Pancreas (tissue), 10 donors: Measurements from ENCODE around the gene ATL1. TPM values are rescaled to one million over a fixed set of nuclear protein-coding genes. Genes with fewer than 3 reads are reported as not detected.
"Not testable (repeated sequence)": the region's sequence is repeated elsewhere in the genome, so short reads cannot be mapped to it uniquely, and the experiment has no call there.

ENCODE experiments used
- ATAC-seq, 4 donors: fragments of 200-7000 bp; cut with Tn5 transposase; one replicate each; pipeline versions ENCODE4 v1.8.0 to v1.9.1; 2020; ENCODE audit warnings: mild to moderate bottlenecking in 4 of 4, moderate library complexity in 4 of 4
- DNase-seq, 6 donors: peaks; one replicate each; pipeline ENCODE4 v3.0.0-alpha.2; 2020
- FAIRE-seq: peaks from 2 replicates; lab custom pipeline; 2012; peaks lifted over from hg19 to GRCh38; lab: Jason Lieb, UNC
- H3K27ac ChIP-seq, 4 donors: fragments of 200-600 bp; sonication (generic); 1 replicate in 3 of 4; 2 replicates in 1 of 4; pipeline versions ENCODE4 v1.5.0 to v1.8.0; 2020
- H3K27me3 ChIP-seq, 4 donors: fragments of 200-600 bp; one replicate each; pipeline ENCODE4 v1.8.0; 2021
- H3K36me3 ChIP-seq, 3 donors: fragments of 200-600 bp; sonication (generic) in 1 of 3; one replicate each; pipeline versions ENCODE4 v1.5.0 to v1.8.0; 2020 to 2021
- H3K4me1 ChIP-seq, 3 donors: fragments of 200-600 bp; one replicate each; pipeline ENCODE4 v1.8.0; 2021
- H3K4me3 ChIP-seq, 4 donors: fragments of 200-600 bp; sonication (generic) in 2 of 4; one replicate each; pipeline versions ENCODE4 v1.5.0 to v1.8.0; 2020 to 2021
- H3K9me3 ChIP-seq, 4 donors: fragments of 200-600 bp; one replicate each; pipeline ENCODE4 v1.8.0; 2021
- whole genome bisulfite sequencing, 2 donors: extraction: QIAGEN DNeasy Blood & Tissue Kit; methylation state at CpG; one replicate each; pipeline ENCODE4 v1.1.7; 2013; 5-methylcytosine and 5-hydroxymethylcytosine counted together
- intact Hi-C, 3 donors: fragments of 100-400 bp; cut with DNase I; formaldehyde crosslinking; loops; one replicate each; pipeline versions ENCODE4 v1.11.1 to v1.14.2; 2022
- polyA plus RNA-seq, 2 donors: library from polyadenylated mRNA; stranded (reverse); fragments of 200-250 nt; gene quantifications; one replicate each; pipeline ENCODE4 v1.2.3, GENCODE V29; 2013
- total RNA-seq, 6 donors: library from RNA; stranded (reverse); fragmentation: NEBNext Ultra II Directional in 4 of 6; extraction: Animal tissue kit (Norgen Biotek cat#: 25700) in 4 of 6; gene quantifications; one replicate each; pipeline versions ENCODE4 v1.2.1 to v1.2.4, GENCODE V29; 2021 to 2023
- TF ChIP-seq, protein P1 (sequence below), 4 donors: fragments of 200-600 bp; sonication (generic) in 3 of 4; IDR thresholded peaks; one replicate each; pipeline versions ENCODE4 v1.5.0 to v1.8.0; 2021; ENCODE audit warnings: antibody characterized with exemption in 4 of 4
- donor health status: healthy with polysubstance abuse.
- donor health status: DM: no; HTN: no; CAD: no; lungs with moderate emphysema.
- donor health status: DM: no; HTN: no; CAD: no.
- donor health status: control.
- donor health status: control.
- donor health status: Bipolar disorder and iron deficiency.
- donor health status: DM: yes; HTN: yes; CAD: no.
- donor health status: DM: no; HTN: no; CAD: no.
- donor health status: DM: no; HTN: no; CAD: no.
- donor health status: DM: yes; HTN: yes; CAD: no.

Gene ATL1
- total and polyA plus RNA-seq, 8 donors: 1.3 to 6.1 (median 3.2) TPM

DNA sequence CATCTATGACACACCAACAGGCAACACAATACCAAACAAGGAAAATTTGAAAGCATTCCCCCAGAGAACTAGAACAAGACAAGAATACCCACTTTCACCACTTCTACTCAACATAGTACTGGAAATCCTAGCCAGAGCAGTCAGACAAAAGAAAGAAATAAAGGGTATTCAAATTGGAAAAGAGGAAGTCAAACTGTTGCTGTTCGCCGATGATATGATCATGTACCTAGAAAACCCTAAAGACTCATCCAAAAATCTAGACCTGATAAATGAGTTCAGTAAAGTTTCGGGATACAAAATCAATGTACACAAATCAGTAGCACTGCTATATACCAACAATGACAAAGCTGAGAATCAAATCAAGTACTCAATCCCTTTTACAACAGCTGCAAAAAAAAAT, 8.1 kb upstream of the ATL1 start:
- ATAC-seq (no peak), FAIRE-seq (no peak), DNase-seq (no peak)
- Histone ChIP-seq H3K4me1 (no peaks in the 10 kb centered on the region), H3K27me3 (no peaks in the 10 kb centered on the region), H3K9me3 (no peaks in the 10 kb centered on the region), H3K4me3 (no peak overlapping the region), H3K36me3 (no peaks in the 10 kb centered on the region), H3K27ac (no peak overlapping the region)
- 92 to 95% methylated on average over 3 of the region's 3 CpGs for WGBS, 2 donors
- intact Hi-C loops: no loop called here
- TF ChIP-seq, protein P1, sequence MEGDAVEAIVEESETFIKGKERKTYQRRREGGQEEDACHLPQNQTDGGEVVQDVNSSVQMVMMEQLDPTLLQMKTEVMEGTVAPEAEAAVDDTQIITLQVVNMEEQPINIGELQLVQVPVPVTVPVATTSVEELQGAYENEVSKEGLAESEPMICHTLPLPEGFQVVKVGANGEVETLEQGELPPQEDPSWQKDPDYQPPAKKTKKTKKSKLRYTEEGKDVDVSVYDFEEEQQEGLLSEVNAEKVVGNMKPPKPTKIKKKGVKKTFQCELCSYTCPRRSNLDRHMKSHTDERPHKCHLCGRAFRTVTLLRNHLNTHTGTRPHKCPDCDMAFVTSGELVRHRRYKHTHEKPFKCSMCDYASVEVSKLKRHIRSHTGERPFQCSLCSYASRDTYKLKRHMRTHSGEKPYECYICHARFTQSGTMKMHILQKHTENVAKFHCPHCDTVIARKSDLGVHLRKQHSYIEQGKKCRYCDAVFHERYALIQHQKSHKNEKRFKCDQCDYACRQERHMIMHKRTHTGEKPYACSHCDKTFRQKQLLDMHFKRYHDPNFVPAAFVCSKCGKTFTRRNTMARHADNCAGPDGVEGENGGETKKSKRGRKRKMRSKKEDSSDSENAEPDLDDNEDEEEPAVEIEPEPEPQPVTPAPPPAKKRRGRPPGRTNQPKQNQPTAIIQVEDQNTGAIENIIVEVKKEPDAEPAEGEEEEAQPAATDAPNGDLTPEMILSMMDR (IDR thresholded peaks at IDR 0.05): no peak

DNA sequence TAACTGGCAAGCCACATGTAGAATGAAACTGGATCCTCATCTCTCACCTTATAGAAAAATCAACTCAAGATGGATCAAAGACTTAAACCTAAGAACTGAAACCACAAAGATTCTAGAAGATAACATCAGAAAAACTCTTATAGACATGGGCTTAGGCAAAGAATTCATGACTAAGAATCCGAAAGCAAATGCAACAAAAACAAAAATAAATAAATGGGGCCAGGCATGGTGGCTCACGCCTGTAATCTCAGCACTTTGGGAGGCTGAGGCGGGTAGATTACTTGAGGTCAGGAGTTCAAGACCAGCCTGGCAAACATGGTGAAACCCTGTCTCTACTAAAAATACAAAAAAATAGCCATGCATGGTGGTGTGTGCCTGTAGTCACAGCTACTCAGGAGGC, 7.1 kb upstream of the ATL1 start:
- 82 to 95% methylated on average over 3 of the region's 3 CpGs for WGBS, 2 donors
- FAIRE-seq, H3K4me3 ChIP-seq, DNase-seq, H3K27ac ChIP-seq, H3K27me3 ChIP-seq, ATAC-seq, intact Hi-C loops, H3K4me1 ChIP-seq, H3K9me3 ChIP-seq, H3K36me3 ChIP-seq: not testable (repeated sequence)

GRCh38 chr14:50560931-50561285, 963 bp downstream of the ATL1 start:
- no peak for FAIRE-seq
- peak; percentile 79 to 88 (median 83) for ATAC-seq
- H3K4me3 ChIP-seq: peak overlapping the region; percentile 60 to 71 (median 65)

DNA sequence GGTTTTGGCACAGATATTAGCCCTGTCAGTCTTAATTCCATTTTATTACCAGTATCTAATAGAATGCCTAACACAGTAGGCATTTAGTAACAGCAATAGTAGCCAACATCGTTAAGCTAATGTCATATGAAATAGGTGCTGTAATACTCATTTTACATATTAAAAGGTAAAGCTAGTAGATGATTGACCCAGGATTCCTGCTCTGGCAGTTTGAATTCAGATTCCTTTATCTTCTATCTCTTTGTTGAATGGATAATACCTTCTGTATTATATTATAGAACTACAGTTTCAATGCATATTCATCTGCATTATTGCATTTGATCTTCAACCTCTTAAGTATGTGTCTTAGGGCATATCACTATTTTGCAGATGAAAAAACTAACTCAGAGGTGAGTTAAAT, 2.9 kb downstream of the ATL1 start:
- no peak for DNase-seq
- Histone ChIP-seq H3K4me1 (no peaks in the 10 kb centered on the region), H3K27me3 (no peaks in the 10 kb centered on the region), H3K27ac (no peak overlapping the region), H3K9me3 (no peaks in the 10 kb centered on the region), H3K4me3 (no peak overlapping the region), H3K36me3 (no peaks in the 10 kb centered on the region)
- intact Hi-C loops: no loop called here
- TF ChIP-seq, protein P1 (IDR thresholded peaks at IDR 0.05): no peak
- WGBS, 2 donors: 64 to 65% methylated on average over 1 of the region's 1 CpG
- FAIRE-seq: no peak
- no peak for ATAC-seq

More at GRCh38 chr14:50560931-50561285, 963 bp downstream of the ATL1 start:
- Histone ChIP-seq H3K27me3 (no peaks in the 10 kb centered on the region), H3K27ac (peak overlapping the region; percentile 49 to 93 (median 78)), H3K4me1 (no peaks in the 10 kb centered on the region), H3K36me3 (no peaks in the 10 kb centered on the region), H3K9me3 (no peaks in the 10 kb centered on the region)
- intact Hi-C loops: no loop called here
- 0 to 1% methylated on average over 21 of the region's 21 CpGs for WGBS, 2 donors
- TF ChIP-seq, protein P1 (IDR thresholded peaks at IDR 0.05): no peak
- peak; percentile 59 to 88 (median 78) for DNase-seq

DNA sequence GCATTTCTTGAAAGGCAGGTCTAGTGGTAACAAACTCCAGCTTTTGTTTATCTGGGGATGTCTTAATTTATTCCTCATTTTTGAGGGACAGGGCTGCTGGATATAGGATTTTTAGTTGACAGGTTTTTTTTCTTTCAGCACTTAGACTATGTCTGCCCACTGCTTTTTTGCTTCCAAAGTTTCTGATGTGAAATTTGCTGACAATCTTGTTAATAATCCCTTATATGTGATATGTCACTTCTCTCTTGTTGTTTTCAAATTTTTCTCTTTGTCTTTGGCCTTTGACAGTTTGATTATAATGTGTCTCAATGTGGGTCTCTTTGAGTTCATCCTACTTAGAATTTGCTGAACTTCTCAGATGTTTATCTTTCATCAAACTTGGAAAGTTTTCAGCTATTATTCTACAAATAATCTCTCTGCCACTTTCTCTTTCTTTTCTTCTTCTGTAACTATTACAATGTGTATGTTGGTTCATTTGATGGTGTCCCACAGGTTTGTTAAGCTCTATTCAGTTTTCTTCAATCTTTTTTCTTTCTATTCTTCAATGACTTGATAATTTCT, 9.8 kb downstream of the ATL1 start:
- Histone ChIP-seq H3K36me3 (no peaks in the 10 kb centered on the region), H3K27me3 (no peaks in the 10 kb centered on the region), H3K4me1 (no peaks in the 10 kb centered on the region), H3K4me3 (no peak overlapping the region), H3K27ac (no peak overlapping the region), H3K9me3 (peaks cover 0 to 6% (median 0%) of the 10 kb centered on the region in 4 donors)
- no peak for DNase-seq
- ATAC-seq: no peak
- FAIRE-seq: no peak
- TF ChIP-seq, protein P1 (IDR thresholded peaks at IDR 0.05): no peak
- intact Hi-C loops: no loop called here
